Measurements from ENCODE around the gene RIT1.

RIT1 gene

GRCh38 chr1:155893389-155894142 is 17.6 kb downstream of the RIT1 start:
- no peak for TF ChIP-seq CTCF (IDR thresholded peaks at IDR 0.05)

- TF ChIP-seq CTCF (IDR thresholded peaks at IDR 0.05): no peak
Observed at GRCh38 chr1:155892796-155893195, 18.4 kb downstream of the RIT1 start.

- TF ChIP-seq CTCF (IDR thresholded peaks at IDR 0.05): no peak
Observed at GRCh38 chr1:155890251-155890650, 20.9 kb downstream of the RIT1 start.

GRCh38 chr1:155889566-155889965 is 21.6 kb downstream of the RIT1 start:
- TF ChIP-seq CTCF (IDR thresholded peaks at IDR 0.05): no peak

GRCh38 chr1:155888481-155888880 is 22.7 kb downstream of the RIT1 start:
- no peak for TF ChIP-seq CTCF (IDR thresholded peaks at IDR 0.05)

- TF ChIP-seq CTCF (IDR thresholded peaks at IDR 0.05): no peak
Observed at GRCh38 chr1:155884982-155885381, 26.2 kb downstream of the RIT1 start.

- no peak for TF ChIP-seq CTCF (IDR thresholded peaks at IDR 0.05)
Observed at GRCh38 chr1:155884031-155884960, 26.9 kb downstream of the RIT1 start.

All from LNCAP (cell line).